ENCODE measurements around the gene KRT73.

Gene KRT73

GRCh38 chr12:52618866-52619265 is 507 bp upstream of the KRT73 start:
- DNase-seq (ENCODE audit: low spot score), result no peak

GRCh38 chr12:52617403-52617785 is 965 bp downstream of the KRT73 start:
- DNase-seq (ENCODE audit: low spot score), result no peak

GRCh38 chr12:52616680-52617402 is 1.5 kb downstream of the KRT73 start:
- DNase-seq (ENCODE audit: low spot score), result no peak

- no peak for DNase-seq (ENCODE audit: low spot score)
Measured at GRCh38 chr12:52615912-52616311, 2.4 kb downstream of the KRT73 start.

- DNase-seq (ENCODE audit: low spot score), result no peak
Measured at GRCh38 chr12:52615208-52615868, 3.0 kb downstream of the KRT73 start.

- no peak for DNase-seq (ENCODE audit: low spot score)
Measured at GRCh38 chr12:52614381-52615207, 3.8 kb downstream of the KRT73 start.

GRCh38 chr12:52613384-52614030 is 4.9 kb downstream of the KRT73 start:
- DNase-seq (ENCODE audit: low spot score), result peak; percentile 14

- DNase-seq (ENCODE audit: low spot score), result no peak
Measured at GRCh38 chr12:52612431-52613383, 5.7 kb downstream of the KRT73 start.

- no peak for DNase-seq (ENCODE audit: low spot score)
Measured at GRCh38 chr12:52611080-52611468, 7.3 kb downstream of the KRT73 start.

- no peak for DNase-seq (ENCODE audit: low spot score)
Measured at GRCh38 chr12:52608826-52609630, 9.3 kb downstream of the KRT73 start.

GRCh38 chr12:52608161-52608560 is 10.2 kb downstream of the KRT73 start:
- DNase-seq (ENCODE audit: low spot score), result no peak

- DNase-seq (ENCODE audit: low spot score), result no peak
Measured at GRCh38 chr12:52607314-52607713, 11.0 kb downstream of the KRT73 start.

- DNase-seq (ENCODE audit: low spot score), result no peak
Measured at GRCh38 chr12:52606581-52607218, 11.7 kb downstream of the KRT73 start.

GRCh38 chr12:52606096-52606495 is 12.3 kb downstream of the KRT73 start:
- no peak for DNase-seq (ENCODE audit: low spot score)

- no peak for DNase-seq (ENCODE audit: low spot score)
Measured at GRCh38 chr12:52605542-52605941, 12.8 kb downstream of the KRT73 start.

GRCh38 chr12:52604859-52605258 is 13.5 kb downstream of the KRT73 start:
- DNase-seq (ENCODE audit: low spot score), result no peak

GRCh38 chr12:52603314-52603713 is 15.0 kb downstream of the KRT73 start:
- DNase-seq (ENCODE audit: low spot score), result no peak

- DNase-seq (ENCODE audit: low spot score), result no peak
Measured at GRCh38 chr12:52602552-52602951, 15.8 kb downstream of the KRT73 start.

- no peak for DNase-seq (ENCODE audit: low spot score)
Measured at GRCh38 chr12:52601671-52602070, 16.7 kb downstream of the KRT73 start.

GRCh38 chr12:52600941-52601481 is 17.3 kb downstream of the KRT73 start, which contains the start of gene KRT72:
KRT72 (minus strand) TSS chr12:52601463; CDS start chr12:52601452, 11 bp downstream.
- DNase-seq (ENCODE audit: low spot score), result no peak

Measured in hematopoietic multipotent progenitor cell treated with erythropoietin and hydrocortisone succinate and interleukin-3 and kit ligand, for 15 days (in vitro differentiated cells).